Type B pancreatic cell (in vitro differentiated cells): ENCODE results near the gene TRAF2. TPM values are rescaled to one million over a fixed set of nuclear protein-coding genes. Genes with fewer than 3 reads are reported as not detected.

ENCODE experiments used
- DNase-seq: peaks from one replicate; pipeline ENCODE4 v3.0.0; 2021; ENCODE audit warnings: mixed read lengths; ENCODE audit not compliant: unreplicated experiment; ENCODE audit errors: extremely low spot score
- H3K27ac Mint-ChIP-seq: 2 replicates; pipeline ENCODE4 v1.8.0; 2021; ENCODE audit warnings: mild to moderate bottlenecking, mixed read lengths
- H3K27me3 Mint-ChIP-seq: 2 replicates; pipeline ENCODE4 v1.8.0; 2021; ENCODE audit warnings: mixed read lengths
- H3K36me3 Mint-ChIP-seq: 2 replicates; pipeline ENCODE4 v1.8.0; 2021; ENCODE audit warnings: mixed read lengths
- H3K4me1 Mint-ChIP-seq: one replicate; pipeline ENCODE4 v1.8.0; 2021; ENCODE audit warnings: mixed read lengths; ENCODE audit not compliant: unreplicated experiment
- H3K4me3 Mint-ChIP-seq: 2 replicates; pipeline ENCODE4 v1.8.0; 2021; ENCODE audit warnings: mild to moderate bottlenecking, mixed read lengths
- H3K9me3 Mint-ChIP-seq: 2 replicates; pipeline ENCODE4 v1.8.0; 2021; ENCODE audit warnings: mixed read lengths
- CTCF ChIP-seq: fragments of 200-600 bp; sonication (generic); conservative IDR thresholded peaks from 2 replicates; pipeline ENCODE4 v1.5.0; 2021; ENCODE audit warnings: antibody characterized with exemption, mild to moderate bottlenecking
- total RNA-seq: library from RNA; stranded (reverse); gene quantifications from 2 replicates; pipeline ENCODE4 v1.2.1, GENCODE V29; 2021; ENCODE audit warnings: low replicate concordance

Gene TRAF2
- total RNA-seq, 1 donor from 2014 or later, result 22.3 TPM

- TF ChIP-seq CTCF, result no peak
- no peak for DNase-seq
- peaks cover 20% of the 10 kb centered on the region for H3K36me3 Mint-ChIP-seq
- H3K27me3 Mint-ChIP-seq, result no peaks in the 10 kb centered on the region
- no peaks in the 10 kb centered on the region for H3K4me1 Mint-ChIP-seq
- H3K9me3 Mint-ChIP-seq, result no peaks in the 10 kb centered on the region
- H3K4me3 Mint-ChIP-seq, result no peak overlapping the region
- H3K27ac Mint-ChIP-seq, result no peak overlapping the region
Measured at GRCh38 chr9:136937186-136938001, 51.1 kb downstream of the TRAF2 start.

GRCh38 chr9:136939431-136939995, 53.2 kb downstream of the TRAF2 start:
- H3K4me1 Mint-ChIP-seq, result no peaks in the 10 kb centered on the region
- peaks cover 8% of the 10 kb centered on the region for H3K36me3 Mint-ChIP-seq
- no peaks in the 10 kb centered on the region for H3K27me3 Mint-ChIP-seq
- H3K27ac Mint-ChIP-seq, result no peak overlapping the region
- no peaks in the 10 kb centered on the region for H3K9me3 Mint-ChIP-seq
- no peak for TF ChIP-seq CTCF
- no peak for DNase-seq
- no peak overlapping the region for H3K4me3 Mint-ChIP-seq

- Mint-ChIP-seq H3K36me3 (peaks cover 8% of the 10 kb centered on the region), H3K4me1 (peaks cover 4% of the 10 kb centered on the region), H3K4me3 (no peak overlapping the region), H3K27ac (no peak overlapping the region), H3K27me3 (no peaks in the 10 kb centered on the region), H3K9me3 (no peaks in the 10 kb centered on the region)
- TF ChIP-seq CTCF, result no peak
- DNase-seq, result no peak
Measured at GRCh38 chr9:136939996-136940525, 53.7 kb downstream of the TRAF2 start.

GRCh38 chr9:136940526-136941230, 54.4 kb downstream of the TRAF2 start:
- Mint-ChIP-seq H3K4me1 (peaks cover 4% of the 10 kb centered on the region), H3K27me3 (no peaks in the 10 kb centered on the region), H3K4me3 (no peak overlapping the region), H3K9me3 (no peaks in the 10 kb centered on the region), H3K27ac (no peak overlapping the region), H3K36me3 (peaks cover 8% of the 10 kb centered on the region)
- TF ChIP-seq CTCF, result no peak
- DNase-seq, result no peak

GRCh38 chr9:136941231-136942111, 55.2 kb downstream of the TRAF2 start:
- H3K4me3 Mint-ChIP-seq, result no peak overlapping the region
- no peak for DNase-seq
- peaks cover 4% of the 10 kb centered on the region for H3K4me1 Mint-ChIP-seq
- no peak for TF ChIP-seq CTCF
- H3K36me3 Mint-ChIP-seq, result peaks cover 8% of the 10 kb centered on the region
- H3K9me3 Mint-ChIP-seq, result no peaks in the 10 kb centered on the region
- H3K27me3 Mint-ChIP-seq, result no peaks in the 10 kb centered on the region
- H3K27ac Mint-ChIP-seq, result no peak overlapping the region
